GM10847 (cell line): Measurements from ENCODE around the gene STAU1.

Experiments used
- POLR2A ChIP-seq: IDR thresholded peaks from 2 replicates; pipeline ENCODE4 v1.6.1; 2011; ENCODE audit not compliant: insufficient read length; ENCODE audit errors: extremely low read depth

Gene STAU1

DNA sequence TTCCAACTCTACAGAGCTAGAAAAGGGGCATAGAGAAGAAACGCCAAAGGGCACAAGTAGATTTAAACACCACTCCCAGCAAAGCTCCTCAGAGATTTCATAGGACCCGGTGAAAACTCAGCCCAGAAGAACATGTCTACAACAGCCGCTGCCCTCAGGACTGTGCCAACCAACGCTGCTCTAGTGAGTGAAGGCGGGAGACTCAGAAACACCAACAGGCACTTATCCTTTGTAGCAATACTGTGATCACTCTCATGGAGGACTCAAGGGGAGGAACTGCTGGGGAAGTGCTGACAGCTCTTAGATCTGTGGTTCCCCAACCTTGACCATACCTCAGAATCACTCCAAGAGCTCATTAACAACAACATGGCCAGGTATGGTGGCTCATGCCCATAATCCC, 39.5 kb downstream of the STAU1 start:
- TF ChIP-seq POLR2A, result no peak

DNA sequence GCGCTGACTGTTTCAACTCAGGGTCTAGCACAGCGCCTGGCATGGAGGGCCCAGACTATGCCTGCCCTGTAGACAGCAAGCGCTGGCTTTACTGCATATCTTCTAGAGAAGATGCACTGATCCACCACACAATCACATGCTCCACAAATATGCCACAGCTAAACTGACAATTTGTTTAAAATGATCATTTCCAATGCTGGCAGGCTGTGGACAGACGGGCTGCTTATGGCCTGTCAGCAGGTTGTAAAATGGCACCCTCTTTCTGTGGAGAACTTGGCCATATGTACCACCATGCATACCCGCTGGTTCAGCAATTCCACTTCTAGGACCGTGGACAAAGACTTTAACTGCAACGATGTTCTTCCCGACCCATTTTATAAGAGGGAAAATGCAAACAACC, 40.8 kb downstream of the STAU1 start:
- no peak for TF ChIP-seq POLR2A

DNA sequence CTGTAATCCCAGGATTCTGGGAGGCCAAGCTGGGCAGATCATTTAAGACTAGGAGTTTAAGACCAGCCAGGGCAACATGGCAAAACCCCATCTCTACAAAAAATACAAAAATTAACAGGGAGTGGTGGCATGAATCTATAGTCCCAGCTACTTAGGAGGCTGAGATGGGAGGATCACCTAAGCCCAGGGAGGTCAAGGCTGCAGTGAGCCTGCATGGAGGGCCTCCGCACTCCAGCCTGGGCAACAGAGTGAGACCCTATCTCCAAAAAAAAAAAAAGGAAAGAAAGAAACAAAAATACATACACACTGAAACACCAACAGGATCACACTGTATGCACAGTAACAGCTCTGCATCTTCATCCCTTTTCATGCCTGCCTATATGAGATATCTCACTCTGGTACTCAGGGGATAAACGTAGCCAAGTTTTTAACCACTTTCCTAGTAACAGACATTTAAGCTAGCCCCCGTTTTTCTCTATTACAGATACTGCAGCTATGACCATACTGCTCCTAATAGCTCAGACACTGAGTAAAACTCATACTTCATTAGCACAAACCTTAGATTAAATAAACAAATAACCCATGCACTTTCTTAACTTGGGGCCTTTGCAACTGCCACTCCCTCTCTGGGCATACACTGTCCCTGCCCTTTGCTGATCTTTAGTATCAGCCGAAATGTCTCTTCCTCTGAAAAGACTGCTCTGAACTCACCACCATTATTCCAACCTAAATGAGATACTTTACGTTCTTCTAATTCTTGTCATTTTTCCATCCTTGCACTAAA, 41.5 kb downstream of the STAU1 start:
- no peak for TF ChIP-seq POLR2A

DNA sequence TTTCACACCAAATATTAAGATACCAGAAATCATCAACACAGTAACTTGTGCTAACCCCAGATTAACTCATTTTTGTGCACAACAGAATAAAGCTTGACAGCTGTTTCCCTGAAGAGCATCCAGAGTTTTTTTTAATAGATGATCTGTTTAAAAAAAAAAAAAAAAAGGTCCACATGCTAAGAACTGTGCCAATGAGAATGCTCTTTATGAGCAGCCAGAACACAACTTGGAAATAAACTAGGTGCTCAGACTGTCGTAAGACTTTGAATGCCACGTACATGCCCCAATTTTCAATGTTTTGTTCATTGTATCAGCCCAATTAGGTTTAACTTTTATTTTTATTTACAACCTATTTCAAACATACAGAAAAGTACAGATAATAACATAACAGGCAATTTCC, 47.3 kb downstream of the STAU1 start:
- no peak for TF ChIP-seq POLR2A

DNA sequence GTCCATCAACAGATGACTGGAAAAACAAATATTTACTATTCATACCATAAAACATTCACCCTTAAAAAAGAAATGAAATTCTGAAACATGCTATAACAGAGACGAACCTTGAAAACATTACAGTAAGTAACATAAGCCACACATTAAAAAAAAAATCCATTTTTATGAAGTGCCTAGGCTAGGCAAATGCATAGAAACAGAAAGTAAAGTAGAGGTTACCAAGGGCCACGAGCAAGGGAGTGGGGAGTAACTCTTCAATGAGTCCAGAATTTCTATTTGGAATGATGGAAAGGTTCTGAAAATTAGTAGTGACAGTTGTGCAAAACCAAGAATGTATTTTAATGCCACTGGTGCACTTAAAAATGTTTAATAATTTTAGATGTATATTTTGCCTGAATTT, 47.7 kb downstream of the STAU1 start:
- no peak for TF ChIP-seq POLR2A

DNA sequence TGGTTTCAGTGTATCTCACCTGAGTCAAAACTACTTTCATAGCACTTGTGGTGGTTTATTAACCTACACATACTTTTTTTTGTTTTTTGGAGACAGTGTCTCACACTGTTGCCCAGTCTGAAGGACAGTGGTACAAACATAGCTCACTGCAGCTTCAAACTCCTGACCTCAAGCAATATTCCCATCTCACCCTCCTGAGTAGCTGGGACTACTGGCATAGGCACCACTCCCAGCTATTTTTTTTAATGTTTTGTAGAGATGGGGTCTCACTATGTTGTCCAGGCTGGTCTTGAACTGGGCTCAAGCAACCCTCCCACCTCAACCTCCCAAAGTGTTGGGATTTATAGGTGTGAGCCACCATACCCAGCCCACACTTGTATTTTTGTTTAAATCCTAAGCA, 49.7 kb downstream of the STAU1 start:
- no peak for TF ChIP-seq POLR2A

DNA sequence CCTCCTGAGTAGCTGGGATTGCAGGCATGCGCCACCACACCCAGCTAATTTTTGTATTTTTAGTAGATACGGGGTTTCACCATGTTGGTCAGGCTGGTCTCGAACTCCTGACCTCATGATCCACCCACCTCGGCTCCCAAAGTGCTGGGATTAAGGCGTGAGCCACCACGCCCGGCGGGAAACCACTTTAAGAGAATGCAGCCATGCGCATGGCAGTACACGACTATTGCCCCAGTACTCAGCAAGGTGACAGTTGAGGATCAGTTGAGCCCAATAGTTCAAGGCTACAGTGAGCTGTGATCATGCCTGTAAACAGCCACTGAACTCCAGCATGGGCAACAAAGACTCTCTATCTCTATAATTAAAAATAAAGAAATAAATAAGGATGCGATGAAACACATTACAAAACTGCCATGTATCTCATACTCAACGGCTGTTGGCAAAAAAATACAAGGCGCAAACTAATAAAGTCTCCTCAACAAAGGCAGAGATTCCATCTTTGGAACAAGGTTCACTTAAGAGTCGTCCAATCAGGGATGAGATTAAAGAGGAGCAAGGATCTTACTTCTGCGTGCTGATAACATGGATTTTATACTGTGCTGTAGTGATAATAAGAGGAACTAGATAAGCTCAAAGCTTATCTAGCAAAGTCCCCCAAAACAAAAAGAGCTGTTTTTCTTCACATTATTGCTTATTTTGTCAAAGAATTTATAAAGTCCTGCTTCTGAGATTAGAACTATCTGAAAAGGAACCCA, 51.1 kb downstream of the STAU1 start:
- no peak for TF ChIP-seq POLR2A

DNA sequence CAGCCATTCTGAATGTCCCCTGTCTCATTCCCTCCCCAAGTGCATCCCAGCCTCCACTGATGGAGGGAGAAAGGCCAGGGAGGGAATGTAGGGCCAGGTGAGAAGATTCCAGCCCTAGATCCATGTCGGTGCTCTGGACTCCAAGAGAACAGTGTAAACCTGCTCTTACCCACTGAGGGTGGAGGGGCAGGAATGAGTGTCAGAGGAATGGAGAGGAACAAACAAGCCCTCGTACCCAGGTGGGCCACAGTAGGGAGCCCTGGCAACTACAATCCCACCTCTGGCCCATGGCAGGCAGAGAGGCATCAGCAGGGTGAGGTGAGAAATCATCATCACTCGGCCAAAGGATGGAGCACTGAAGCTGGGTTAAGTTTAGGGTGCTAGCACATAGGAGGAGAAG, 54.6 kb downstream of the STAU1 start:
- TF ChIP-seq POLR2A, result no peak

DNA sequence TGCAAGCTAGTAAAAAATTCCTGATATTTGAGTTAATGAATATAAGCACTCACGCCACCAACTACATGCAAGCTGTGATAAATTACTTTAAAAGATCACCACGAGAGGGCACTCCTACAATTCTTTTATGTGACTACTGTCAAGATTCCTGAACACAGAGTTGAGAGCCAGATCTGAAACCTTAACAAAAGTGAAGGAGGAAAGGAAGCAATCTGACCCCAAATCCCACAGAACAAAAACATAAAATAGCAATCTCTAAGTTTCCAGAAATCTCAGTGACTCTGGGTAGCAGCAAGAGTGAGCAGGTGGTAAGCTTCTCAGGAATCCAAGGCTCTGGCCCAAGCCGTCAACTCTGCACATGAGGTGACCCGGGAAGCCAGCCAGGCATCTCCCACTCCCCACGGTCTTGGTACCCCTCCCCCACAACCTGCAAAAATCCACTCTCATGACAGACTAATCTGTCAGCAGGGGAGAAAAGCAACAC, 55.1 kb downstream of the STAU1 start:
- TF ChIP-seq POLR2A, result no peak

DNA sequence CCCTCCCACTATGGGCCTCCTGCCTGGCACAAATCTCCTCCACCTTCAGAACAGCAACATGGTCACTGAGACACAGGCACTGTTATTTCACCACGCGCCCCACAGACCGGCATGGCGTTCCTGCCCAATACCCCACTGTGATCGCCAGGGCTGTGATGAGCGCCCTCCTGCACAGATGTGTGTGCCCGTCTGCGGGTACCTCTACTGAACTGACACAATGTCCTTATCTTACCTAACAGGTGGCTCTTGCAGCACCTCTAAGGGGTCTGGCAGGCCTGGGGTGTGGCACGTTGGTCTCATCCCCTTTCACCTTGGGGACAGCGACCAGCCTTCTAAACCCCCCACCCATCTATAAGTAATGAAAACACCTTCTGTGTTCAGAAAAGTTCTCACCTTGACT, 64.2 kb downstream of the STAU1 start:
- TF ChIP-seq POLR2A, result no peak

DNA sequence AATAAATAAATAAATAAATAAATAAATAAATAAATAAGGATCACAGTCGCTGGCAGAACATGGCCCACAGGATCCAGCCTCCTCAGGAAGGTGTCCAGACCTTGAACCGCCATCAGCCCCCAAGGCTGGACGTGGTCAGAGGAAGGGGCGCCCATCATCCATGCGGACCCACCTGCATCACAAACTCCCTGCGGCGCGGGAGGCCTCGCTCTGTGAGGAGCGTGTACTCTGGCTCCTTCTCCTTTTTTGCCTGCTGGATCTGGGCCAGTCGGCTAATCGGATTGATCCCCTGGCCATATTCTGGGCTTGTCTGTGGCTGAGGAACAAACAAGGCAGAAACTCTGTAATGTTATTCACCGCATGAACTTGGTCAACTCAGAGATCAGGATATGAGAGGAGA, 65.2 kb downstream of the STAU1 start:
- TF ChIP-seq POLR2A, result no peak

DNA sequence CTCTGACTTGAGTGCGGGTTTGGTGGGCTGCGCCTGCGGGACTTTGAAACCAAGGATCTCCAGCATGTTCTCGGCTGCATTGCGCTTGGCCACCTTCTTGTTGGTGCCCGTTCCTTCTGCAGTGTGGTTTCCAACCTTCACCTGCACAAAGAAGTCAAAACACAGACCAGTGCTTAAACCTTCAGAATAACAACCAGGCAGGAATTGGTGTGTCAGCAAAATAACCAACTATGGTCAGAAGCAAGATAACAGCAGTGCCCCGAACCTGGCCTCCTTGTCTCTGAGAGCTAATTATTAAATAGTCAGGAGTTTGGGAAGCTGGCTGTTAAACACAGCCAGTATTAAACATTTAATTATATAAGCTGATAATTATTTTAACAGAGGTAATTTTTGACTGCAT, 68.1 kb downstream of the STAU1 start:
- no peak for TF ChIP-seq POLR2A

DNA sequence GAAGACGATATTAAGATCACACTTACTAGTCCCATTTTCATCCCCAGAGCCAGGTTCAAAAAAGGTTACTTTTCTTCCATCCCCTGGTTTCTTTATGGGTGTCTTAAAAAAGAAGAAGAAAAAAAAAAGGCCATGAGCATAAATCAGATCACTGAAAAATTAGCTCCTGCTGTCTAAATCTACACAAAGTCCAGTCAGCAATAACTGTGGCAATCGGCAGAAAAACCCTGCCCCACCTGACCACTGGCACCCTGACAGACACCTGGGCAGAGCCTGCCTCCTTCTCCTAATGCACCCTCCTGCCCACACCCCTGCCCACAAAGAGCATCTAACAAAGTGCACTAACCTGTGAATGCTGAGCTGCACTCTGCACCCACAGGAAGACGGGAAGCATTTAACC, 69.8 kb downstream of the STAU1 start:
- no peak for TF ChIP-seq POLR2A

DNA sequence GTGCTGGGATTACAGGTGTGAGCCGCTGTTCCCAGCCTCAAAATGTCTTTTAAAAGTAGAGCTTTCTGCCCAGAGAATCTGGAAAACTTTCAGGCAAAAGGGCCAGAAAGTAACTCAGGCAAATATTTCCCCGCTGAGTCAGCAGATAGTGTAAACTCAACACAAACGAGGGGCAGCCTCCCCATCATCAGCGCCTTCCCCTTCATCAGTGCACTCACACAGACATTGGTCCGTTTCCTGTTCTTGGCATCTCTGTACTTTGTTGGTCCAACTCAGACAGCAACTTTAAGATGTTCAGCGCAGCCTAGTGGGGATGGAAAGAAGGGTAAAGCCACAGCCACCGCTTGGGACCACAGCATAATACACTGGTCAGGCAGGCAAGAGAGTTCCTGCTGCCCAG, 72.6 kb downstream of the STAU1 start:
- TF ChIP-seq POLR2A, result no peak

DNA sequence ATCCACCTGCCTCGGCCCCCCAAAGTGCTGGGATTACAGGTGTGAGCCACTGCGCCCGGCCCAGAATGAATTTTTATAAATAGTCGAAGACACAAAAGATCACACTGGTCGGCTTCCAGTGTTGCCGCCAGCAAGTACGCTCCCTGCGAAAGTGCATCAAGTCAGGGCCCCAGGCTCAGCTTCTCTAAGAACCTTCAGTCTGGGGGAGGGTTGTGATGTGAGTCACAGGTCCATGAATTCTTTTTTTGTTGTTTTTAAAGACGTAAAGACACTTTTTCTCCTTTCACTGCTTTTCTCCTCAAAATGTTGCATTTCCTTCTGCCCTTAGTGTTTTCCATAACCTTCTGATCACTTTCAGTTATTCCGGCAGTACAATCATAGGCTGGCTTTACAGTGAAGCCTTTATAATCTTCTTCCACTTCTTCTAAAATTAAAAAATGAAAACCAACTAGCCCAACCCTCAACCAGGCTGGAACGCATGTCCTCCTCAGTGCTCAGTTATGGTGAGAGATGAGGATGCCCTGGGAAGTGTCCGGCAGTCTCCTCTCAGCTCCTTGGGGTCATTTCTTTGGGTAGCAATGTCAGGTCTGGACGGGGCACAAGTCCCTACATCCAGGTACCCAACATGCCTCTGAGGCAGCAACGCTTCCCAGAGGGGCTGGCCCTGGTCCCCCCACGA, 75.4 kb downstream of the STAU1 start:
- TF ChIP-seq POLR2A, result no peak
